ENCODE results near the gene EDAR.

DNA sequence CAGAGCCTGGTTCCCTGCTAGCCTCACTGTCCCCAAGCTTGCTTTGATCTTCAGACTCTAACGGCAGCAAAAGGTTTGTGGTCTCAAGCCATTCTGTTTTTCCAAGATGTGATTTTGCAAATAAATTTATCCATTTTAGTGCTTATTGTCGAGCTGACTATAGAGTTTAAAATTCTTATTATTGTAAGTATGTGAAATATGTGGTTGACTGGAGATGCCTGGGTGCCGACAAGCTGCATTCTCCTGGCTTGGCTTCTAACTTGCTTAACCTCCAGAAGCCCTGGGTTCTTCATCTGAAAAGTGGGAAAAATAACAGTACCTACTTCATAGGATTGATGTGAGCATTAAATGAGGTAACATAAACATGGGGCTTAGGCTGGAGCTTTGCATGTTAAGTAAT, 9.9 kb upstream of the EDAR start:
- TF ChIP-seq ZBTB7A (IDR thresholded peaks at IDR 0.05; ENCODE audit: low read depth) (no peak), CEBPB (IDR thresholded peaks at IDR 0.05) (no peak)

All from Ishikawa (cell line).